GM23248 (cell line): Measurements from ENCODE around the gene EIPR1.

Experiments used
- EZH2 ChIP-seq: fragments of 200-600 bp; sonication (generic); IDR thresholded peaks from 2 replicates; pipeline ENCODE4 v1.6.1; 2018; ENCODE audit warnings: antibody characterized with exemption, mild to moderate bottlenecking; ENCODE audit not compliant: insufficient read depth, poor library complexity, severe bottlenecking
- EZH2phosphoT487 ChIP-seq: fragments of 200-600 bp; sonication (generic); IDR thresholded peaks from 2 replicates; pipeline ENCODE4 v1.6.1; 2018; ENCODE audit warnings: antibody characterized with exemption, moderate library complexity, mild to moderate bottlenecking, low read depth; ENCODE audit not compliant: insufficient read depth

- TF ChIP-seq EZH2 (no peak), EZH2phosphoT487 (no peak)
Measured at GRCh38 chr2:3316456-3317276, 61.0 kb downstream of the EIPR1 start.
